ENCODE measurements around the gene RASGEF1B.

- TF ChIP-seq, protein P1, sequence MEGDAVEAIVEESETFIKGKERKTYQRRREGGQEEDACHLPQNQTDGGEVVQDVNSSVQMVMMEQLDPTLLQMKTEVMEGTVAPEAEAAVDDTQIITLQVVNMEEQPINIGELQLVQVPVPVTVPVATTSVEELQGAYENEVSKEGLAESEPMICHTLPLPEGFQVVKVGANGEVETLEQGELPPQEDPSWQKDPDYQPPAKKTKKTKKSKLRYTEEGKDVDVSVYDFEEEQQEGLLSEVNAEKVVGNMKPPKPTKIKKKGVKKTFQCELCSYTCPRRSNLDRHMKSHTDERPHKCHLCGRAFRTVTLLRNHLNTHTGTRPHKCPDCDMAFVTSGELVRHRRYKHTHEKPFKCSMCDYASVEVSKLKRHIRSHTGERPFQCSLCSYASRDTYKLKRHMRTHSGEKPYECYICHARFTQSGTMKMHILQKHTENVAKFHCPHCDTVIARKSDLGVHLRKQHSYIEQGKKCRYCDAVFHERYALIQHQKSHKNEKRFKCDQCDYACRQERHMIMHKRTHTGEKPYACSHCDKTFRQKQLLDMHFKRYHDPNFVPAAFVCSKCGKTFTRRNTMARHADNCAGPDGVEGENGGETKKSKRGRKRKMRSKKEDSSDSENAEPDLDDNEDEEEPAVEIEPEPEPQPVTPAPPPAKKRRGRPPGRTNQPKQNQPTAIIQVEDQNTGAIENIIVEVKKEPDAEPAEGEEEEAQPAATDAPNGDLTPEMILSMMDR (IDR thresholded peaks at IDR 0.05) = no peak
- TF ChIP-seq POLR2A (IDR thresholded peaks at IDR 0.05) = no peak
Observed at GRCh38 chr4:81404741-81405140, 67.0 kb downstream of the RASGEF1B start.

All from thyroid gland (tissue), 4 donors.